ENCODE data around the gene TMEM42.
"Not testable (repeated sequence)": the region's sequence is repeated elsewhere in the genome, so short reads cannot be mapped to it uniquely, and the experiment has no call there.

TMEM42 gene

GRCh38 chr3:44861412-44862225 is at the start of gene TMEM42:
TMEM42 (plus strand) TSS chr3:44861912; CDS start chr3:44861925, 13 bp downstream.
- in situ Hi-C loops (cut with MboI; ENCODE audit: low sequenced_read_pairs, unreplicated experiment), result no loop called here
- peak; percentile 97 for DNase-seq (ENCODE audit: low spot score)
- peak; percentile 13 for TF ChIP-seq CTCF (IDR thresholded peaks at IDR 0.05; ENCODE audit: borderline replicate concordance, control extremely low read depth, extremely low read depth, insufficient read depth, missing control alignments)

- no peak for TF ChIP-seq CTCF (IDR thresholded peaks at IDR 0.05; ENCODE audit: borderline replicate concordance, control extremely low read depth, extremely low read depth, insufficient read depth, missing control alignments)
- DNase-seq (ENCODE audit: low spot score), result no peak
- in situ Hi-C loops (cut with MboI; ENCODE audit: low sequenced_read_pairs, unreplicated experiment), result no loop called here
These were observed 47.0 kb upstream of the TMEM42 start for GRCh38 chr3:44814751-44815150.

- not testable (repeated sequence) for DNase-seq (ENCODE audit: low spot score)
These were observed 45.4 kb upstream of the TMEM42 start for GRCh38 chr3:44816334-44816733.

GRCh38 chr3:44821206-44821605 is 40.5 kb upstream of the TMEM42 start:
- DNase-seq (ENCODE audit: low spot score); in situ Hi-C loops (cut with MboI; ENCODE audit: low sequenced_read_pairs, unreplicated experiment): not testable (repeated sequence)

More at GRCh38 chr3:44816334-44816733, 45.4 kb upstream of the TMEM42 start:
- in situ Hi-C loops (cut with MboI; ENCODE audit: low sequenced_read_pairs, unreplicated experiment), result not testable (repeated sequence)

GRCh38 chr3:44825264-44825925 is 36.3 kb upstream of the TMEM42 start:
- peak; percentile 43 for DNase-seq (ENCODE audit: low spot score)
- TF ChIP-seq CTCF (IDR thresholded peaks at IDR 0.05; ENCODE audit: borderline replicate concordance, control extremely low read depth, extremely low read depth, insufficient read depth, missing control alignments), result no peak

GRCh38 chr3:44827196-44827595 is 34.5 kb upstream of the TMEM42 start:
- in situ Hi-C loops (cut with MboI; ENCODE audit: low sequenced_read_pairs, unreplicated experiment), result no loop called here
- DNase-seq (ENCODE audit: low spot score), result no peak
- no peak for TF ChIP-seq CTCF (IDR thresholded peaks at IDR 0.05; ENCODE audit: borderline replicate concordance, control extremely low read depth, extremely low read depth, insufficient read depth, missing control alignments)

More at GRCh38 chr3:44825264-44825925, 36.3 kb upstream of the TMEM42 start:
- in situ Hi-C loops (cut with MboI; ENCODE audit: low sequenced_read_pairs, unreplicated experiment), result no loop called here

GRCh38 chr3:44831232-44831631 is 30.5 kb upstream of the TMEM42 start:
- TF ChIP-seq CTCF (IDR thresholded peaks at IDR 0.05; ENCODE audit: borderline replicate concordance, control extremely low read depth, extremely low read depth, insufficient read depth, missing control alignments), result no peak

More at GRCh38 chr3:44831232-44831631, 30.5 kb upstream of the TMEM42 start:
- in situ Hi-C loops (cut with MboI; ENCODE audit: low sequenced_read_pairs, unreplicated experiment), result no loop called here
- DNase-seq (ENCODE audit: low spot score), result no peak
